WTC11 (cell line): ENCODE data around the gene ANTXR2. TPM values are rescaled to one million over a fixed set of nuclear protein-coding genes. Genes with fewer than 3 reads are reported as not detected.

Experiments
- ATAC-seq: fragments of 200-7000 bp; cut with Tn5 transposase; 2 replicates; pipeline ENCODE4 v1.10.0; 2021; ENCODE audit warnings: mild to moderate bottlenecking, moderate library complexity
- CTCF ChIA-PET: fragments of 300-600 bp; sonication (Branson Sonifier 250); formaldehyde crosslinking; loops from one replicate; lab custom pipeline; 2021; ENCODE audit warnings: antibody characterized with exemption; lab: Charles Lee
- POLR2A ChIA-PET: fragments of 350-600 bp; sonication (Branson Sonifier 250); formaldehyde crosslinking; loops from one replicate; lab custom pipeline; 2021; ENCODE audit warnings: antibody characterized with exemption; lab: Charles Lee
- DNase-seq: peaks from one replicate; pipeline ENCODE4 v3.0.0; 2021; ENCODE audit warnings: low spot score
- H3K27ac Mint-ChIP-seq: 2 replicates; pipeline ENCODE4 v1.8.0; 2021; ENCODE audit warnings: mixed read lengths
- H3K27me3 Mint-ChIP-seq: 2 replicates; pipeline ENCODE4 v1.8.0; 2021; ENCODE audit warnings: low read depth, mild to moderate bottlenecking, moderate library complexity, mixed read lengths
- H3K36me3 Mint-ChIP-seq: 2 replicates; pipeline ENCODE4 v1.8.0; 2021; ENCODE audit warnings: mixed read lengths
- H3K4me1 Mint-ChIP-seq: 2 replicates; pipeline ENCODE4 v1.8.0; 2022; ENCODE audit warnings: mixed read lengths
- H3K4me3 Mint-ChIP-seq: 2 replicates; pipeline ENCODE4 v1.8.0; 2021; ENCODE audit warnings: mild to moderate bottlenecking, moderate library complexity, mixed read lengths
- H3K9me3 Mint-ChIP-seq: 2 replicates; pipeline ENCODE4 v1.8.0; 2021; ENCODE audit warnings: mixed read lengths
- CBFB ChIP-seq: sonication (generic); formaldehyde crosslinking; IDR thresholded peaks from 2 replicates; pipeline ENCODE4 v1.8.1; 2022; ENCODE audit warnings: mild to moderate bottlenecking, low read depth, missing genetic modification reagents
- CREM ChIP-seq: sonication (generic); formaldehyde crosslinking; IDR thresholded peaks from 2 replicates; pipeline ENCODE4 v1.8.1; 2022; ENCODE audit warnings: mild to moderate bottlenecking, missing genetic modification reagents, moderate library complexity
- E2F1 ChIP-seq: sonication (generic); formaldehyde crosslinking; IDR thresholded peaks from 2 replicates; pipeline ENCODE4 v1.8.0; 2022; ENCODE audit warnings: mild to moderate bottlenecking, missing genetic modification reagents
- ELF4 ChIP-seq: sonication (generic); formaldehyde crosslinking; IDR thresholded peaks from 2 replicates; pipeline ENCODE4 v1.8.1; 2022; ENCODE audit warnings: low read depth, mild to moderate bottlenecking, moderate library complexity, missing genetic modification reagents
- EMX1 ChIP-seq: fragments of 250-450 bp; sonication (Bioruptor Pico); IDR thresholded peaks from 2 replicates; pipeline ENCODE4 v1.8.0; 2021; ENCODE audit warnings: mild to moderate bottlenecking
- ESRRA ChIP-seq: sonication (generic); formaldehyde crosslinking; IDR thresholded peaks from 2 replicates; pipeline ENCODE4 v1.8.1; 2022; ENCODE audit warnings: mild to moderate bottlenecking, missing genetic modification reagents, borderline replicate concordance
- ETV6 ChIP-seq: sonication (generic); formaldehyde crosslinking; IDR thresholded peaks from 2 replicates; pipeline ENCODE4 v1.8.1; 2022; ENCODE audit warnings: mild to moderate bottlenecking, missing genetic modification reagents
- FOXK1 ChIP-seq: sonication (generic); formaldehyde crosslinking; IDR thresholded peaks from 2 replicates; pipeline ENCODE4 v1.8.0; 2022; ENCODE audit warnings: mild to moderate bottlenecking, moderate library complexity, missing genetic modification reagents
- HMGA2 ChIP-seq: fragments of 250-450 bp; sonication (Bioruptor Pico); IDR thresholded peaks from 2 replicates; pipeline ENCODE4 v1.4.0; 2021; ENCODE audit warnings: mild to moderate bottlenecking, moderate library complexity
- MXD4 ChIP-seq: fragments of 250-450 bp; sonication (Bioruptor Pico); IDR thresholded peaks from 2 replicates; pipeline ENCODE4 v1.8.0; 2021; ENCODE audit warnings: mild to moderate bottlenecking, moderate library complexity, borderline replicate concordance
- NR1H2 ChIP-seq: sonication (generic); formaldehyde crosslinking; IDR thresholded peaks from 2 replicates; pipeline ENCODE4 v1.9.0; 2021; ENCODE audit warnings: mild to moderate bottlenecking, moderate library complexity, missing genetic modification reagents
- PRRX2 ChIP-seq: fragments of 250-450 bp; sonication (Bioruptor Pico); IDR thresholded peaks from 2 replicates; pipeline ENCODE4 v1.8.0; 2021; ENCODE audit warnings: mild to moderate bottlenecking
- TEAD1 ChIP-seq: sonication (generic); formaldehyde crosslinking; IDR thresholded peaks from 2 replicates; pipeline ENCODE4 v1.8.0; 2022; ENCODE audit warnings: mild to moderate bottlenecking, missing genetic modification reagents
- TEAD4 ChIP-seq: sonication (generic); formaldehyde crosslinking; IDR thresholded peaks from 2 replicates; pipeline ENCODE4 v1.8.0; 2022; ENCODE audit warnings: mild to moderate bottlenecking, missing genetic modification reagents
- USF2 ChIP-seq: sonication (generic); formaldehyde crosslinking; IDR thresholded peaks from 2 replicates; pipeline ENCODE4 v1.8.1; 2023; ENCODE audit warnings: mild to moderate bottlenecking, missing genetic modification reagents, moderate library complexity
- ZMAT4 ChIP-seq: fragments of 250-450 bp; sonication (Bioruptor Pico); IDR thresholded peaks from 2 replicates; pipeline ENCODE4 v1.9.0; 2021; ENCODE audit warnings: mild to moderate bottlenecking
- ZNF121 ChIP-seq: sonication (generic); formaldehyde crosslinking; IDR thresholded peaks from 2 replicates; pipeline ENCODE4 v1.8.0; 2023; ENCODE audit warnings: missing genetic modification reagents
- ZNF219 ChIP-seq: sonication (generic); formaldehyde crosslinking; IDR thresholded peaks from 2 replicates; pipeline ENCODE4 v1.8.0; 2023; ENCODE audit warnings: missing genetic modification reagents, mild to moderate bottlenecking, borderline replicate concordance
- ZNF396 ChIP-seq: fragments of 250-450 bp; sonication (Bioruptor Pico); IDR thresholded peaks from 2 replicates; pipeline ENCODE4 v1.8.0; 2021; ENCODE audit warnings: mild to moderate bottlenecking, moderate library complexity, borderline replicate concordance
- ZNF416 ChIP-seq: fragments of 250-450 bp; sonication (Bioruptor Pico); IDR thresholded peaks from 2 replicates; pipeline ENCODE4 v1.9.0; 2021; ENCODE audit warnings: mild to moderate bottlenecking, inconsistent platforms
- ZNF532 ChIP-seq: fragments of 250-450 bp; sonication (Bioruptor Pico); IDR thresholded peaks from 2 replicates; pipeline ENCODE4 v1.9.0; 2021; ENCODE audit warnings: mild to moderate bottlenecking, borderline replicate concordance
- total RNA-seq: library from RNA; stranded (reverse); gene quantifications from 3 replicates; pipeline ENCODE4 v1.2.3, GENCODE V29; 2021
- TF ChIP-seq, protein P1 (sequence below): sonication (generic); formaldehyde crosslinking; IDR thresholded peaks from 2 replicates; pipeline ENCODE4 v1.8.0; 2022; ENCODE audit warnings: mild to moderate bottlenecking, missing genetic modification reagents
- TF ChIP-seq, protein P2 (sequence below): fragments of 250-450 bp; sonication (Bioruptor Pico); IDR thresholded peaks from 2 replicates; pipeline ENCODE4 v2.1.2; 2022; ENCODE audit warnings: mild to moderate bottlenecking, moderate library complexity
- TF ChIP-seq, protein P3 (sequence below): sonication (generic); formaldehyde crosslinking; IDR thresholded peaks from 2 replicates; pipeline ENCODE4 v1.8.0; 2022; ENCODE audit warnings: mild to moderate bottlenecking, missing genetic modification reagents
- TF ChIP-seq, protein P4 (sequence below): fragments of 250-450 bp; sonication (Bioruptor Pico); IDR thresholded peaks from 2 replicates; pipeline ENCODE4 v1.8.0; 2021; ENCODE audit warnings: mild to moderate bottlenecking

The ANTXR2 gene
- total RNA-seq, 1 experiment from 2014 or later = 9.9 TPM

DNA sequence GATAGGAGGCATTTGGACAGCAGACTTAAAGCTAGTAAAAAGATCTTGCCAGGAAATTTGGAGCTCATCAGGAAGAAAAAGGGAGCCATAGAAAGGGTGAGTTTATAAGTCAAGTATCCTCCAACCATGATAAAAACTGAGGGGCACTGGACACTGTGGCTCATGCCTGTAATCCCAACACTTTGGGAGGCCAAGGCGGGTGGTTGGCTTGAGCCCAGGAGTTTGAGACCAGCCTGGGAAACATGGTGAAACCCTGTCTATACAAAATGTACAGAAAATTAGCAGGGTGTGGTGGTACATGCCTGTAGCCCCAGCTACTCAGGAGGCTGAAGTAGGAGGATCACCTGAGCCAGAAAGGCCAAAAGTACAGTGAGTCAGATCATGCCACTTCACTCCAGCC lies 48.7 kb downstream of the ANTXR2 start:
- ATAC-seq (no peak), DNase-seq (no peak)
- TF ChIP-seq TEAD4 (CRISPR knock-in tag) = no peak
- no peak for TF ChIP-seq ZNF219 (CRISPR knock-in tag)
- TF ChIP-seq MXD4 (CRISPR knock-in tag) = no peak
- TF ChIP-seq CBFB (CRISPR knock-in tag) = no peak
- no peak for TF ChIP-seq FOXK1 (CRISPR knock-in tag)
- TF ChIP-seq, protein P1, sequence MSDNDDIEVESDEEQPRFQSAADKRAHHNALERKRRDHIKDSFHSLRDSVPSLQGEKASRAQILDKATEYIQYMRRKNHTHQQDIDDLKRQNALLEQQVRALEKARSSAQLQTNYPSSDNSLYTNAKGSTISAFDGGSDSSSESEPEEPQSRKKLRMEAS (CRISPR knock-in tag) = no peak
- no peak for TF ChIP-seq ZNF121
- no peak for TF ChIP-seq HMGA2 (CRISPR knock-in tag)
- no peak for TF ChIP-seq ETV6 (CRISPR knock-in tag)
- TF ChIP-seq EMX1 (CRISPR knock-in tag) = no peak
- TF ChIP-seq, protein P2, sequence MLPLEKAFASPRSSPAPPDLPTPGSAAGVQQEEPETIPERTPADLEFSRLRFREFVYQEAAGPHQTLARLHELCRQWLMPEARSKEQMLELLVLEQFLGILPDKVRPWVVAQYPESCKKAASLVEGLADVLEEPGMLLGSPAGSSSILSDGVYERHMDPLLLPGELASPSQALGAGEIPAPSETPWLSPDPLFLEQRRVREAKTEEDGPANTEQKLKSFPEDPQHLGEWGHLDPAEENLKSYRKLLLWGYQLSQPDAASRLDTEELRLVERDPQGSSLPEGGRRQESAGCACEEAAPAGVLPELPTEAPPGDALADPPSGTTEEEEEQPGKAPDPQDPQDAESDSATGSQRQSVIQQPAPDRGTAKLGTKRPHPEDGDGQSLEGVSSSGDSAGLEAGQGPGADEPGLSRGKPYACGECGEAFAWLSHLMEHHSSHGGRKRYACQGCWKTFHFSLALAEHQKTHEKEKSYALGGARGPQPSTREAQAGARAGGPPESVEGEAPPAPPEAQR = no peak
- no peak for TF ChIP-seq TEAD1 (CRISPR knock-in tag)
- no peak for TF ChIP-seq NR1H2 (CRISPR knock-in tag)
- no peak for TF ChIP-seq ZNF532 (CRISPR knock-in tag)
- no peak for TF ChIP-seq ZMAT4 (CRISPR knock-in tag)
- no peak for TF ChIP-seq E2F1 (CRISPR knock-in tag)
- no peak for TF ChIP-seq USF2 (CRISPR knock-in tag)
- no peak for TF ChIP-seq ZNF396
- TF ChIP-seq CREM (CRISPR knock-in tag) = no peak
- TF ChIP-seq ESRRA (CRISPR knock-in tag) = no peak
- CTCF ChIA-PET = no interaction called here
- no peak overlapping the region for H3K27ac Mint-ChIP-seq
- no peaks in the 10 kb centered on the region for H3K36me3 Mint-ChIP-seq
- POLR2A ChIA-PET = no interaction called here
- no peaks in the 10 kb centered on the region for H3K27me3 Mint-ChIP-seq
- H3K4me3 Mint-ChIP-seq = no peak overlapping the region
- no peaks in the 10 kb centered on the region for H3K4me1 Mint-ChIP-seq
- H3K9me3 Mint-ChIP-seq = no peaks in the 10 kb centered on the region

DNA sequence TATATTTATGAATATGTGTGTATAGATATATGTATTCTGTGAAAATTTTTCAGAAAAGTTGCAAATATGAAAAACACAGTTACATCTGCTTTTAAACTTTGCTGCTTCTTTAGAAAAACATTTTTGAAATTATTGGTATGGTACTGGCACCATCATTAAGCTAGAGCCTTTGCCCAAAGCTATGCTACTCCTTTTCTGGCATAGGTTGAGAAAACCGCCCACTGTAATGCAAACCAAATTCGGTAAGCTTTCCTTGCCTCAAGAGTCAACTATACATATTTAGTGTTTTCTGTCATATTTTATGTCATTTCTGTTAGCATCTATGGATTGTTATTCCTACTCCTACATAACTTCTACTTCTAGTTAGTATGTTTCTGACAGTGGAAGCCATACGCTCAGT lies 50.7 kb downstream of the ANTXR2 start:
- POLR2A ChIA-PET = no interaction called here
- CTCF ChIA-PET = no interaction called here
- no peak for ATAC-seq
- Mint-ChIP-seq H3K27ac (no peak overlapping the region), H3K9me3 (no peaks in the 10 kb centered on the region), H3K36me3 (no peaks in the 10 kb centered on the region), H3K4me3 (no peak overlapping the region), H3K27me3 (no peaks in the 10 kb centered on the region), H3K4me1 (no peaks in the 10 kb centered on the region)
- no peak for DNase-seq
- TF ChIP-seq FOXK1 (CRISPR knock-in tag) = no peak
- TF ChIP-seq PRRX2 (CRISPR knock-in tag) = no peak
- TF ChIP-seq ELF4 = no peak
- TF ChIP-seq ZNF416 (CRISPR knock-in tag) = no peak
- TF ChIP-seq, protein P3, sequence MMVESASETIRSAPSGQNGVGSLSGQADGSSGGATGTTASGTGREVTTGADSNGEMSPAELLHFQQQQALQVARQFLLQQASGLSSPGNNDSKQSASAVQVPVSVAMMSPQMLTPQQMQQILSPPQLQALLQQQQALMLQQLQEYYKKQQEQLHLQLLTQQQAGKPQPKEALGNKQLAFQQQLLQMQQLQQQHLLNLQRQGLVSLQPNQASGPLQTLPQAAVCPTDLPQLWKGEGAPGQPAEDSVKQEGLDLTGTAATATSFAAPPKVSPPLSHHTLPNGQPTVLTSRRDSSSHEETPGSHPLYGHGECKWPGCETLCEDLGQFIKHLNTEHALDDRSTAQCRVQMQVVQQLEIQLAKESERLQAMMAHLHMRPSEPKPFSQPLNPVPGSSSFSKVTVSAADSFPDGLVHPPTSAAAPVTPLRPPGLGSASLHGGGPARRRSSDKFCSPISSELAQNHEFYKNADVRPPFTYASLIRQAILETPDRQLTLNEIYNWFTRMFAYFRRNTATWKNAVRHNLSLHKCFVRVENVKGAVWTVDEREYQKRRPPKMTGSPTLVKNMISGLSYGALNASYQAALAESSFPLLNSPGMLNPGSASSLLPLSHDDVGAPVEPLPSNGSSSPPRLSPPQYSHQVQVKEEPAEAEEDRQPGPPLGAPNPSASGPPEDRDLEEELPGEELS (CRISPR knock-in tag) = no peak
- TF ChIP-seq, protein P4, sequence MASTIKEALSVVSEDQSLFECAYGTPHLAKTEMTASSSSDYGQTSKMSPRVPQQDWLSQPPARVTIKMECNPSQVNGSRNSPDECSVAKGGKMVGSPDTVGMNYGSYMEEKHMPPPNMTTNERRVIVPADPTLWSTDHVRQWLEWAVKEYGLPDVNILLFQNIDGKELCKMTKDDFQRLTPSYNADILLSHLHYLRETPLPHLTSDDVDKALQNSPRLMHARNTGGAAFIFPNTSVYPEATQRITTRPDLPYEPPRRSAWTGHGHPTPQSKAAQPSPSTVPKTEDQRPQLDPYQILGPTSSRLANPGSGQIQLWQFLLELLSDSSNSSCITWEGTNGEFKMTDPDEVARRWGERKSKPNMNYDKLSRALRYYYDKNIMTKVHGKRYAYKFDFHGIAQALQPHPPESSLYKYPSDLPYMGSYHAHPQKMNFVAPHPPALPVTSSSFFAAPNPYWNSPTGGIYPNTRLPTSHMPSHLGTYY (CRISPR knock-in tag) = no peak
